Type B pancreatic cell (in vitro differentiated cells): ENCODE results near the gene PLCB1. TPM values are rescaled to one million over a fixed set of nuclear protein-coding genes. Genes with fewer than 3 reads are reported as not detected.
A peak's percentile ranks its signal among the peaks of the same experiment; 100 is the strongest.
"Not testable (repeated sequence)": the region's sequence is repeated elsewhere in the genome, so short reads cannot be mapped to it uniquely, and the experiment has no call there.

Experiments used
- DNase-seq: peaks from one replicate; pipeline ENCODE4 v3.0.0; 2021; ENCODE audit warnings: mixed read lengths; ENCODE audit not compliant: unreplicated experiment; ENCODE audit errors: extremely low spot score
- H3K27ac Mint-ChIP-seq: 2 replicates; pipeline ENCODE4 v1.8.0; 2021; ENCODE audit warnings: mild to moderate bottlenecking, mixed read lengths
- H3K27me3 Mint-ChIP-seq: 2 replicates; pipeline ENCODE4 v1.8.0; 2021; ENCODE audit warnings: mixed read lengths
- H3K36me3 Mint-ChIP-seq: 2 replicates; pipeline ENCODE4 v1.8.0; 2021; ENCODE audit warnings: mixed read lengths
- H3K4me1 Mint-ChIP-seq: one replicate; pipeline ENCODE4 v1.8.0; 2021; ENCODE audit warnings: mixed read lengths; ENCODE audit not compliant: unreplicated experiment
- H3K4me3 Mint-ChIP-seq: 2 replicates; pipeline ENCODE4 v1.8.0; 2021; ENCODE audit warnings: mild to moderate bottlenecking, mixed read lengths
- H3K9me3 Mint-ChIP-seq: 2 replicates; pipeline ENCODE4 v1.8.0; 2021; ENCODE audit warnings: mixed read lengths
- total RNA-seq: library from RNA; stranded (reverse); gene quantifications from 2 replicates; pipeline ENCODE4 v1.2.1, GENCODE V29; 2021; ENCODE audit warnings: low replicate concordance
- TF ChIP-seq, protein P1 (sequence below): fragments of 200-600 bp; sonication (generic); conservative IDR thresholded peaks from 2 replicates; pipeline ENCODE4 v1.5.0; 2021; ENCODE audit warnings: antibody characterized with exemption, mild to moderate bottlenecking

The PLCB1 gene
- total RNA-seq, 1 donor from 2014 or later: 17.9 TPM

DNA sequence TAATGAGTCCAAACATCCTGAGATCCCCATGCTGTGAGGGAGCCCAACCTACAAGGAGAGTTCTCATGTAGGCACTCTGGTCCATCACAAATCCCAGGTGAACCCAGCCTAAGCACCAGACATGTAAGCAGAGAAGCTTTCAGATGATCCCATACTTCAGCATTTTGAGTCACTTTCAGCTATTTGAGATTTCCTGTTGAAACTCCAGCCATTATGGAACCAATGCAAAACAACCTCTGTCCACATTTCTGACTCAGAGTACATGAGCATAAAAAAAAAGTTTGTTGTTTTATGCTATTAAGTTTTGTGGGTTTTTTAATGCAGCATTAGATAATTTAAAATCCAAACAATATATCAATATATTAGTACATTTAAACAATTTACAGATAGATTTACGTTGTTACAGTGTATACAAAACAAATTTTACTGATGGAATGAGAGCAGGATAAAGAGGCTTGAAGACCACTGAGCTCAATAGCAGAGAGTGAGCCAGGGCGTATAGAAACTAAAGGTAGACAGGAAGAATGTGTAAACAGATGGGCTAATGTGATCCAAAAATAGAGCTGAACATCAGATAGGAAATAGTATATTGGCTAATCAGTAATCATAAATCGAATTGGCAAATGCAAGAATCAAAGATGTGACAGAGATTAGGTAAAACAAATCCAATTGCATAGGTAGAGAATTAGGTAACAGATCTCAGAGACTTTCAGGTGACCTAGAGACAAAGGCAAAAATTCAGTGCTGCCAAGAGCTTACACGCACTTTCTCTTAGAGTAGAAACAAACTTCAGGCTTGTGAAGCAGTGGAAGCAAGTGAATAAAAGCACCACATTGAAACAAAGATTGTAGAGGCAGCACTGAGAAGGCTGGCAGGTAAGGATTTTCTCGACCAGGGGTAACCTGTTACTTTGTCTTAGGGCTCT, 36.2 kb upstream of the PLCB1 start:
- Mint-ChIP-seq H3K4me1 (no peaks in the 10 kb centered on the region), H3K27ac (no peak overlapping the region), H3K4me3 (no peak overlapping the region), H3K36me3 (no peaks in the 10 kb centered on the region), H3K9me3 (no peaks in the 10 kb centered on the region), H3K27me3 (peaks cover 4% of the 10 kb centered on the region)
- TF ChIP-seq, protein P1, sequence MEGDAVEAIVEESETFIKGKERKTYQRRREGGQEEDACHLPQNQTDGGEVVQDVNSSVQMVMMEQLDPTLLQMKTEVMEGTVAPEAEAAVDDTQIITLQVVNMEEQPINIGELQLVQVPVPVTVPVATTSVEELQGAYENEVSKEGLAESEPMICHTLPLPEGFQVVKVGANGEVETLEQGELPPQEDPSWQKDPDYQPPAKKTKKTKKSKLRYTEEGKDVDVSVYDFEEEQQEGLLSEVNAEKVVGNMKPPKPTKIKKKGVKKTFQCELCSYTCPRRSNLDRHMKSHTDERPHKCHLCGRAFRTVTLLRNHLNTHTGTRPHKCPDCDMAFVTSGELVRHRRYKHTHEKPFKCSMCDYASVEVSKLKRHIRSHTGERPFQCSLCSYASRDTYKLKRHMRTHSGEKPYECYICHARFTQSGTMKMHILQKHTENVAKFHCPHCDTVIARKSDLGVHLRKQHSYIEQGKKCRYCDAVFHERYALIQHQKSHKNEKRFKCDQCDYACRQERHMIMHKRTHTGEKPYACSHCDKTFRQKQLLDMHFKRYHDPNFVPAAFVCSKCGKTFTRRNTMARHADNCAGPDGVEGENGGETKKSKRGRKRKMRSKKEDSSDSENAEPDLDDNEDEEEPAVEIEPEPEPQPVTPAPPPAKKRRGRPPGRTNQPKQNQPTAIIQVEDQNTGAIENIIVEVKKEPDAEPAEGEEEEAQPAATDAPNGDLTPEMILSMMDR: no peak
- no peak for DNase-seq

GRCh38 chr20:8097307-8097706, 34.8 kb upstream of the PLCB1 start:
- no peaks in the 10 kb centered on the region for H3K4me1 Mint-ChIP-seq
- H3K4me3 Mint-ChIP-seq: no peak overlapping the region
- no peak overlapping the region for H3K27ac Mint-ChIP-seq

GRCh38 chr20:8104252-8104651, 27.8 kb upstream of the PLCB1 start:
- H3K27me3 Mint-ChIP-seq: peaks cover 7% of the 10 kb centered on the region
- DNase-seq: no peak
- H3K9me3 Mint-ChIP-seq: peaks cover 7% of the 10 kb centered on the region
- no peak overlapping the region for H3K4me3 Mint-ChIP-seq
- no peaks in the 10 kb centered on the region for H3K36me3 Mint-ChIP-seq
- H3K4me1 Mint-ChIP-seq: no peaks in the 10 kb centered on the region
- H3K27ac Mint-ChIP-seq: no peak overlapping the region
- TF ChIP-seq, protein P1: no peak

More at GRCh38 chr20:8097307-8097706, 34.8 kb upstream of the PLCB1 start:
- Mint-ChIP-seq H3K27me3 (peaks cover 7% of the 10 kb centered on the region), H3K36me3 (no peaks in the 10 kb centered on the region), H3K9me3 (no peaks in the 10 kb centered on the region)
- DNase-seq: no peak
- TF ChIP-seq, protein P1: no peak

- not testable (repeated sequence) for H3K27me3 Mint-ChIP-seq, H3K9me3 Mint-ChIP-seq, DNase-seq, H3K36me3 Mint-ChIP-seq
- peaks cover 13% of the 10 kb centered on the region for H3K4me1 Mint-ChIP-seq
- peak overlapping the region; percentile 64 for H3K27ac Mint-ChIP-seq
- peak overlapping the region; percentile 72 for H3K4me3 Mint-ChIP-seq
These were observed 17.5 kb upstream of the PLCB1 start for GRCh38 chr20:8114612-8115011.

GRCh38 chr20:8115436-8115835, 16.6 kb upstream of the PLCB1 start:
- peak overlapping the region; percentile 17 for H3K4me3 Mint-ChIP-seq
- TF ChIP-seq, protein P1: no peak
- H3K36me3 Mint-ChIP-seq: no peaks in the 10 kb centered on the region
- H3K27me3 Mint-ChIP-seq: no peaks in the 10 kb centered on the region
- H3K27ac Mint-ChIP-seq: no peak overlapping the region
- no peaks in the 10 kb centered on the region for H3K9me3 Mint-ChIP-seq
- no peak for DNase-seq
- peaks cover 13% of the 10 kb centered on the region for H3K4me1 Mint-ChIP-seq

DNA sequence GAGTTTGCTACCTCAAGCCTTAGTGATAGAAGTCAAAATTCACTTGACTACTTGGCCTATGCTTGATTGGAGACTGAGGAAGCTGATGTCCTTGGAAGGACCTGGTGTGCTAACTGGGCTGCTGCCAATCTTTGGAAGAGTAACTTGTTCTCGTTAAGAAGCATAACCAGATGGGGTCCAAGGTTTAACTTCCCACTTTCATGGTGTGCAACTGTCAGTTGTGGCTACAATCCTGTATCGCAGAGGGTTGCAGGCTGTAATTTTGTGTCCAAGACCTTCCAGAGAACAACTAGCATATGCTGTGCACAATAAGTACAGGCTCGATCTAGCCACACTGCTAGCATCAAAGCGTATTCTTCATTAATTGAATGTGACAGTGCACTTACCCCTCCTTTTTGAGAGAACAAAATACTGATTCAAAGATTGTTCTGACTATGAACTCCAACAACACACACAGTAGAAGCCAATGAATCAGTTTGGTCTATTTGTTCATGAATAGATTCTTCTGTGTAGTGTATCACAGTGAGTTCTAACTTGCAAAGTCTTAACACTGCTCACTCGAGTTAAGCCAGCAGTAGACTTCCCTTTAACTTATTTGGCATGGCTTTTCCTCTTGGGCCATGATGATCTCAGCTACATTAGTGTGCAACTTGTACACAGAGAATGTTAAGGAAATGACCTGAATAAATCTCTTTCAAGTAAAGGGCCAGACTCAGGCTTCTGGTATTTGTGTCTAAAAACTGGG, 15.8 kb upstream of the PLCB1 start:
- Mint-ChIP-seq H3K4me3 (no peak overlapping the region), H3K36me3 (no peaks in the 10 kb centered on the region), H3K27ac (no peak overlapping the region), H3K4me1 (peaks cover 13% of the 10 kb centered on the region), H3K27me3 (no peaks in the 10 kb centered on the region), H3K9me3 (no peaks in the 10 kb centered on the region)
- TF ChIP-seq, protein P1: no peak
- DNase-seq: no peak
